GM12891 (cell line): ENCODE data around the gene HEBP2.

ENCODE experiments used
- POLR2A ChIP-seq: IDR thresholded peaks from 2 replicates; pipeline ENCODE4 v1.6.1; 2011; ENCODE audit warnings: low read depth, low read length, control low read depth
- POLR2AphosphoS5 ChIP-seq: IDR thresholded peaks from 2 replicates; pipeline ENCODE4 v1.6.1; 2011; ENCODE audit warnings: low read depth, low read length, control low read depth
- POU2F2 ChIP-seq: IDR thresholded peaks from 2 replicates; pipeline ENCODE4 v1.6.1; 2011; ENCODE audit warnings: low read depth, mild to moderate bottlenecking, control low read depth, low read length, moderate library complexity
- TAF1 ChIP-seq: IDR thresholded peaks from 2 replicates; pipeline ENCODE4 v1.6.1; 2011; ENCODE audit warnings: low read depth, low read length, control low read depth

GRCh38 chr6:138442663-138443062 is 38.6 kb downstream of the HEBP2 start:
- TF ChIP-seq POLR2A (no peak), POLR2AphosphoS5 (no peak), TAF1 (no peak), POU2F2 (no peak)
